Osteoblast (primary cell): ENCODE results near the gene CDH15. TPM values are rescaled to one million over a fixed set of nuclear protein-coding genes. Genes with fewer than 3 reads are reported as not detected.

Experiments used
- DNase-seq: peaks from one replicate; pipeline ENCODE4 v3.0.0; 2011; ENCODE audit warnings: low spot score, mixed read lengths; ENCODE audit not compliant: insufficient read length; ENCODE audit errors: missing footprints
- H2AFZ ChIP-seq: 2 replicates; pipeline ENCODE4 v1.6.0; 2011; ENCODE audit warnings: mild to moderate bottlenecking, low read length
- H3K27ac ChIP-seq: 2 replicates; pipeline ENCODE4 v1.5.1; 2011; ENCODE audit warnings: mild to moderate bottlenecking, low read depth, low read length, moderate library complexity
- H3K27me3 ChIP-seq: 2 replicates; pipeline ENCODE4 v1.6.0; 2012; ENCODE audit warnings: mild to moderate bottlenecking, control low read depth, inconsistent platforms, low read length, moderate library complexity; ENCODE audit not compliant: insufficient read depth
- H3K36me3 ChIP-seq: 2 replicates; pipeline ENCODE4 v1.5.1; 2011; ENCODE audit warnings: mild to moderate bottlenecking, low read length, control low read depth, moderate library complexity; ENCODE audit not compliant: insufficient read depth
- H3K4me1 ChIP-seq: 2 replicates; pipeline ENCODE4 v1.5.1; 2011; ENCODE audit warnings: mild to moderate bottlenecking, low read length, control low read depth, moderate library complexity; ENCODE audit not compliant: insufficient read depth
- H3K4me2 ChIP-seq: 2 replicates; pipeline ENCODE4 v1.6.0; 2011; ENCODE audit warnings: mild to moderate bottlenecking, low read length; ENCODE audit not compliant: insufficient read depth
- H3K4me3 ChIP-seq: fragments of 200-600 bp; sonication (generic); 3 replicates; pipeline ENCODE4 v1.5.1; 2012; ENCODE audit warnings: mild to moderate bottlenecking, low read length, inconsistent platforms; ENCODE audit not compliant: insufficient read depth
- H3K79me2 ChIP-seq: 2 replicates; pipeline ENCODE4 v1.6.0; 2012; ENCODE audit warnings: mild to moderate bottlenecking, low read length, control low read depth, inconsistent platforms; ENCODE audit not compliant: insufficient read depth
- H3K9me3 ChIP-seq: 2 replicates; pipeline ENCODE4 v1.5.1; 2011; ENCODE audit warnings: low read depth, low read length, control low read depth
- H4K20me1 ChIP-seq: 2 replicates; pipeline ENCODE4 v1.6.0; 2012; ENCODE audit warnings: mild to moderate bottlenecking, low read length, control low read depth; ENCODE audit not compliant: insufficient read depth
- total RNA-seq: library from RNA; depleted of rRNA; stranded (reverse); fragments of >200 nt; gene quantifications from 2 replicates; pipeline ENCODE4 v1.2.3, GENCODE V29; 2012
- TF ChIP-seq, protein P1 (sequence below): IDR thresholded peaks from 2 replicates; pipeline ENCODE4 v1.5.1; 2011; ENCODE audit warnings: mild to moderate bottlenecking, low read depth, low read length, moderate library complexity; ENCODE audit errors: extremely low read depth

The CDH15 gene
- total RNA-seq, 1 donor, result 2.2 TPM

DNA sequence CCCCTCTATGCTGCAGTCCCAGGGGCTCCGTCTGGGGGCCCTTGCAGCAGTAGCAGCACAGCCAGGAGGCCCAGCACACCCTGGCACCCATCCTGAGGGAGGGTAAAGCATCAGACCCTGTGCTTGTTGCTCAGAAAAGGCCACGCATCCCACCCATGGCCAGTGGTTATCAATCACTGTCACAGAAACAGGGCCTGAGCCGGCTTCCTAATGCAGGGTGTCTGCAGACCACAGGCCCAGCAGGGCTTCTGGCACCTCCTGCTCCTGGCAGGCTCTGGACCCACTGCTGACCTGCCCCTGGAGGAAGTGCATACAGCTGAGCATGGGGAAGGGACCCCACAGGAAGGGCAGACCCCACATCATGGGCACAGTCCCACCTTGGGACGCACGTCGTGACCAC is 26.9 kb upstream of the CDH15 start:
- Histone ChIP-seq H3K4me1 (no peaks in the 10 kb centered on the region), H3K79me2 (no peaks in the 10 kb centered on the region), H4K20me1 (peaks cover 9% of the 10 kb centered on the region), H3K4me3 (no peak overlapping the region), H3K4me2 (no peak overlapping the region), H3K9me3 (no peaks in the 10 kb centered on the region), H2AFZ (no peak overlapping the region), H3K36me3 (peaks cover 19% of the 10 kb centered on the region), H3K27me3 (no peaks in the 10 kb centered on the region), H3K27ac (no peak overlapping the region)
- peak; percentile 65 for DNase-seq
- TF ChIP-seq, protein P1, sequence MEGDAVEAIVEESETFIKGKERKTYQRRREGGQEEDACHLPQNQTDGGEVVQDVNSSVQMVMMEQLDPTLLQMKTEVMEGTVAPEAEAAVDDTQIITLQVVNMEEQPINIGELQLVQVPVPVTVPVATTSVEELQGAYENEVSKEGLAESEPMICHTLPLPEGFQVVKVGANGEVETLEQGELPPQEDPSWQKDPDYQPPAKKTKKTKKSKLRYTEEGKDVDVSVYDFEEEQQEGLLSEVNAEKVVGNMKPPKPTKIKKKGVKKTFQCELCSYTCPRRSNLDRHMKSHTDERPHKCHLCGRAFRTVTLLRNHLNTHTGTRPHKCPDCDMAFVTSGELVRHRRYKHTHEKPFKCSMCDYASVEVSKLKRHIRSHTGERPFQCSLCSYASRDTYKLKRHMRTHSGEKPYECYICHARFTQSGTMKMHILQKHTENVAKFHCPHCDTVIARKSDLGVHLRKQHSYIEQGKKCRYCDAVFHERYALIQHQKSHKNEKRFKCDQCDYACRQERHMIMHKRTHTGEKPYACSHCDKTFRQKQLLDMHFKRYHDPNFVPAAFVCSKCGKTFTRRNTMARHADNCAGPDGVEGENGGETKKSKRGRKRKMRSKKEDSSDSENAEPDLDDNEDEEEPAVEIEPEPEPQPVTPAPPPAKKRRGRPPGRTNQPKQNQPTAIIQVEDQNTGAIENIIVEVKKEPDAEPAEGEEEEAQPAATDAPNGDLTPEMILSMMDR, result no peak

DNA sequence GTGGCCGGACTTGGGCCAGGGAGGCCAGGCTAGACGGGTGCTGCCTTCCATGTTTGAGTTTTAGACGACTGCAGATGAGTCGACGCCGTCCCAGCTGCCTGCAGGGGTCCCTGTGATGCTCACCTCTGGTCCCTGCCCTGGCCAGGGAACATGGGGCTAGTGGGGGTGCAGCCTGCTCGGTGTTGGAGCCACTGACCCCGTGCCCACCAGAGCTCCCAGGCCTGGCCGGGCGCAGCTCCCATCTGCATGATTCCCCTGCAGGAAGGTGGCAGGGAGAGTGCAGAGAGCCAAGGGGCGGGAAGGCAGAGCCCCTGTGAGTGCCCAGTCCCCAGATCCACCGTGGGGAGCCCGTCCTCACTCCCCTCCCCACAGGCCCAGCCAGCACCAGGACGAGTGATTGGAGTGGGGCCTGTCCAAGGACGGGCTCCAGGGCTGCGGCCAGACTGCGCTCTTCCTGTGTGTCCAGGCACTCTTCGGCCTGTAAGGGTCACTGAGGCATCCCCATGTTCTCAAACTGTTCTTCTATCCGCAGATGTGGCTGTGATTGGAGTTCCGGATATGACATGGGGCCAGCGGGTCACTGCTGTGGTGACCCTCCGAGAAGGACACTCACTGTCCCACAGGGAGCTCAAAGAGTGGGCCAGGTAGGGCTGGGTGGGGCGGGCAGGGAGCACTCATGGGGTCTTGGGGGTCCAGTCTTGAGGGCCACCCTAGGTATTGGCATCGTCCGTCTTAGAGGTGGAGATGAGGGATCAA is 26.0 kb upstream of the CDH15 start:
- Histone ChIP-seq H3K9me3 (no peaks in the 10 kb centered on the region), H4K20me1 (peaks cover 9% of the 10 kb centered on the region), H3K36me3 (peaks cover 21% of the 10 kb centered on the region), H3K79me2 (no peaks in the 10 kb centered on the region), H3K4me2 (no peak overlapping the region), H3K4me1 (no peaks in the 10 kb centered on the region), H3K27ac (no peak overlapping the region), H3K27me3 (no peaks in the 10 kb centered on the region), H2AFZ (no peak overlapping the region), H3K4me3 (no peak overlapping the region)
- TF ChIP-seq, protein P1, result no peak
- DNase-seq, result peak; percentile 54

DNA sequence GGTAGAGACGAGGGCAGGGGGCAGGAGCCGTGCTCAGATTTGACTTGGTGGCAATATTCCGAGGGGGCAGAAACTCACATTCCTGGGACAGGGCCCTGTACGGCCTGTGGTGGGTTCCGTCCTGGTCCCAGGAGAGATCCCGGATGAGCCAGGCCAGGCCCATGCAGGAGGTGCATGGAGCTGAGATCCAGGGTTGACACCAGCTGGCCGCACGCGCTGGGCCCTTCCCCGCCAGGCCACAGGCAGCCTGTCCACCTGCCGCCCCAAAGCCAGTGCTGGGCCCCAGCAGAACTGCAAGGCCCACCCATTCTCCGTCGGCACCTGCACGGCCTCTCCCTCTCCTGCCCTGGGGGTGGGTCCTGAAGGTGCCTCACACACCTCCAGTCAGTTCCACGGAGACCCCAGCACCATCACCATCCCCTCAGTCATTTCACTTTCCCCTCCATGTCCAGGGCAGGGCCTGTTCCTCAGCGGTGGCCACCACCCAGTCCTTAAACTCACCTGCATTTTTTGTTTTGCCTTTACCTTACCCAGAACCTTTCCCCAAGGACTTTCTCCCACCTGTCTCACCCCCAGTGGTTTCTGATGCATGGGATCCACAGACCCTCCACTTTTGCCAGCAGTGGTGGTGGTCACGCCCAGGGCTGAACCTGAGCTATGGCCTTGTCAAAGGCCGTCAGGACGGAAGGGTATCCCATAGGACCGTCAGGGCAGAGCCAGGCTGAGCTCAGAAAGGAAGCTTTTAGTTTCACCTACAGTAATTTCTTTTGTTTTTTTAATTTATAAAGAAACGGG is 25.1 kb upstream of the CDH15 start:
- Histone ChIP-seq H3K27me3 (no peaks in the 10 kb centered on the region), H3K4me3 (no peak overlapping the region), H3K4me2 (no peak overlapping the region), H3K9me3 (no peaks in the 10 kb centered on the region), H3K79me2 (no peaks in the 10 kb centered on the region), H4K20me1 (peaks cover 9% of the 10 kb centered on the region), H3K27ac (no peak overlapping the region), H3K36me3 (peaks cover 29% of the 10 kb centered on the region), H3K4me1 (no peaks in the 10 kb centered on the region), H2AFZ (no peak overlapping the region)
- TF ChIP-seq, protein P1, result no peak
- peak; percentile 87 for DNase-seq

DNA sequence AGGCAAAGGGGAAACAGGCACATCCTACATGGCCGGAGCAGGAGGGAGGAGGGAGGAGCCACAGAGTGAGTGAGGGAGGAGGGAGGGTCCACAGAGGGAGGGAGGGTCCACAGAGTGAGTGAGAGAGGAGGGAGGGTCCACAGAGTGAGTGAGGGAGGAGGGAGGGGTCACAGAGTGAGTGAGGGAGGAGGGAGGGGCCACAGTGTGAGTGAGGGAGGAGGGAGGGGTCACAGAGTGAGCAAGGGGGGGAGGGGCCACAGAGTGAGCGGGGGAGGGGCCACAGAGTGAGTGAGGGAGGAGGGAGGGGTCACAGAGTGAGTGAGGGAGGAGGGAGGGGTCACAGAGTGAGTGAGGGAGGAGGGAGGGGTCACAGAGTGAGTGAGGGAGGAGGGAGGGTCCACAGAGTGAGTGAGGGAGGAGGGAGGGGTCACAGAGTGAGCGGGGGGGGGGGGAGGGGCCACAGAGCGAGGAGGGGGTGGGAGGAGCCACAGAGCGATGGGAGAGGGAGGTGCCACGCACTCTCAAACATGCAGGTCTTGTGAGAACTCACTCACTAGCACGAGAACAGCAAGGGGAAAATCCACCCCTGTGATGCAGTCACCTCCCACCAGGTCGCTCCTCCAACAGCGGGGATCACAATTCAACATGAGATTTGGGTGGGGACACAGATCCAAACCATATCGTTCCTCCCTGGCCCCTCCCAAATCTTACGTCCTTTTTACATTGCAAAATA is 24.3 kb upstream of the CDH15 start:
- Histone ChIP-seq H2AFZ (no peak overlapping the region), H3K9me3 (no peaks in the 10 kb centered on the region), H3K36me3 (peaks cover 29% of the 10 kb centered on the region), H3K27ac (no peak overlapping the region), H3K27me3 (no peaks in the 10 kb centered on the region), H3K4me3 (no peak overlapping the region), H4K20me1 (peaks cover 9% of the 10 kb centered on the region), H3K4me2 (no peak overlapping the region), H3K79me2 (no peaks in the 10 kb centered on the region), H3K4me1 (no peaks in the 10 kb centered on the region)
- DNase-seq, result peak; percentile 26
- TF ChIP-seq, protein P1, result no peak
